Transverse colon (tissue), 4 donors: ENCODE measurements around the gene LOX. TPM values are rescaled to one million over a fixed set of nuclear protein-coding genes. Genes with fewer than 3 reads are reported as not detected.
A peak's percentile ranks its signal among the peaks of the same experiment; 100 is the strongest.

Source experiments
- DNase-seq: peaks from one replicate; pipeline ENCODE4 v3.0.0-alpha.2; 2019
- H3K27ac ChIP-seq, 4 donors: fragments of 200-600 bp; sonication (generic); 2 replicates each; pipeline ENCODE4 v1.5.1; 2016 to 2018; ENCODE audit warnings: inconsistent platforms in 4 of 4
- H3K27me3 ChIP-seq: fragments of 200-600 bp; sonication (generic); 2 replicates; pipeline ENCODE4 v1.5.1; 2017; ENCODE audit warnings: inconsistent platforms
- H3K36me3 ChIP-seq, 4 donors: fragments of 200-600 bp; sonication (generic); 2 replicates each; pipeline ENCODE4 v1.5.1; 2017 to 2019; ENCODE audit warnings: inconsistent platforms in 4 of 4
- H3K4me1 ChIP-seq, 4 donors: fragments of 200-600 bp; sonication (generic); 2 replicates each; pipeline ENCODE4 v1.5.1; 2017 to 2020; ENCODE audit warnings: inconsistent platforms in 4 of 4
- H3K4me3 ChIP-seq, 4 donors: fragments of 200-600 bp; sonication (generic); 1 replicate in 1 of 4; 2 replicates in 3 of 4; pipeline versions ENCODE4 v1.5.1 to v1.6.1; 2017 to 2019; ENCODE audit warnings: inconsistent platforms in 4 of 4
- H3K9me3 ChIP-seq, 2 donors: fragments of 200-600 bp; sonication (generic); 2 replicates each; pipeline ENCODE4 v1.5.1; 2017 to 2019; ENCODE audit warnings: inconsistent platforms in 2 of 2
- CTCF ChIP-seq, 5 experiments: fragments of 200-600 bp in 3 of 5; fragments of 450-650 bp in 2 of 5; sonication (generic) in 3 of 5; IDR thresholded peaks; 1 replicate in 2 of 5; 2 replicates in 3 of 5; pipeline ENCODE4 v1.5.1; 2016 to 2017; ENCODE audit warnings: antibody characterized with exemption in 5 of 5, inconsistent platforms in 3 of 5, mild to moderate bottlenecking in 2 of 5, moderate library complexity in 1 of 5
- EP300 ChIP-seq: sonication (generic); formaldehyde crosslinking; IDR thresholded peaks from one replicate; pipeline ENCODE4 v1.6.1; 2017; ENCODE audit warnings: antibody characterized with exemption, low read depth
- POLR2A ChIP-seq: fragments of 450-650 bp; IDR thresholded peaks from one replicate; pipeline ENCODE4 v1.6.1; 2016; ENCODE audit warnings: antibody characterized with exemption, mild to moderate bottlenecking, moderate library complexity
- POLR2AphosphoS5 ChIP-seq, 3 donors: sonication (generic); formaldehyde crosslinking; IDR thresholded peaks; one replicate each; pipeline ENCODE4 v1.6.1; 2016; ENCODE audit warnings: antibody characterized with exemption in 3 of 3
- WGBS, 2 donors: methylation state at CpG; one replicate each; pipeline ENCODE4 v1.1.5; 2018; ENCODE audit warnings: low coverage in 1 of 2; 5-methylcytosine and 5-hydroxymethylcytosine counted together
- in situ Hi-C, 4 donors: fragments of 200-750 bp; cut with MboI; loops; one replicate each; pipeline versions ENCODE4 v1.15.0 to v1.15.1; 2017; ENCODE audit warnings: low sequenced_read_pairs in 3 of 4, low pct_ligation_motif_present in 1 of 4, low pct_unique_long_range_greater_than_20kb in 1 of 4
- intact Hi-C: fragments of 100-400 bp; cut with DNase I; formaldehyde crosslinking; loops from one replicate; pipeline ENCODE4 v1.15.1; 2023; ENCODE audit warnings: low total_unique reads
- total RNA-seq, 4 donors: library from RNA; depleted of rRNA; stranded (reverse); fragments of >200 nt; gene quantifications; one replicate each; pipeline ENCODE4 v1.1.0, GENCODE V29; 2016

Gene LOX
- total RNA-seq, 4 donors from 2014 or later, result 1.2 to 24.3 (median 6.3) TPM

DNA sequence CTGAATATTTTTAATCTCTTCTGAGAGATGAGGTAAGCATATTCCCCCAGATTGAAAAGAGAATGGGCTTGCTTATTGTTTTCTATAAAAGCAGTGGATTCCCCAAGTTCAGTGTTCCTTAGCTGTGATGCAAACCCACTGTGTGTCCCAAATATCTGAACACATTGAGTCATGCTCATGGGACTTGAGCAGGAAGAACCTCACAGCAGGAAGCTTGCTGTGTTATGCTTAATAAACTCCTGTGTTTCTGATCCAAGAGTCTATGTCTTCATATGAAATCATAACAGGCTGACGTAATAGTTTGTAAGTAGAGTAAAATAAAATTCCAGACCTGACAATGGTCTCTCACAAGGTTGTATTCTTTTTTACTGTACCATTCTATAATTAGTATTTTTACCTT is 24.8 kb upstream of the LOX start:
- Histone ChIP-seq H3K9me3 (no peaks in the 10 kb centered on the region), H3K36me3 (no peaks in the 10 kb centered on the region), H3K4me1 (no peaks in the 10 kb centered on the region), H3K27me3 (no peaks in the 10 kb centered on the region), H3K27ac (no peak overlapping the region), H3K4me3 (no peak overlapping the region)
- in situ Hi-C loops (no loop called here), intact Hi-C loops (no loop called here)
- no peak for DNase-seq
- WGBS, 2 donors, result 75 to 88% methylated on average over 1 of the region's 1 CpG
- TF ChIP-seq EP300 (no peak), POLR2AphosphoS5 (IDR thresholded peaks at IDR 0.05) (no peak)

DNA sequence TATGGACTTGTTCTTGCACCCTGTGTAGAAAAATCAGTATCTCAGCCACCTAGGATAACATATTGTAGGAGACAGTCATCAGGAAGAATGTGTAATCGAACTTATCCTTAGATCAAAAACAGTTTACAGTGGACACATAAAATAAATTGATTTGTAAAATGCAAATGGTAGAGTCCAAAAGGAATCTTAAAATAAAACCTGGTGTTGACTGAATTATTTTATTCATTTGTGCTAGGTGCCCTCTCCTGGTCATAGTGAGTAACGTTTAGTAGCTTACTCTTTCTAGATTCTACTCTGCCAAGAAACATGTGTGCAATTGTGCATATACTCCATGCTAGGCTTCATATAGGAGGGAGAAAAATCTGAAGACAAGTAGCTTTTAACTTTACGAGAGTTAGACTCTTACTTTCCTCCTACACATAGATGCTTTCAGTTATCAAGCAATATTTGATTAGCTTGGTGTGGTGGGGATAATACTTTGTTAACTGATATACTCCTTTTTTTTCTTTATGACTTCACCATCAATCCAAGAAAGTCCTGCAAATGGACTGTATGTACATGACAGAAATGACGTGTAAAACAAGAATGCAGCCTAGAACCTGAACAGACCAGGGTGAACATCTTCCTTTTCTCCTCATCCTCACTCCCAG is 23.7 kb upstream of the LOX start:
- Histone ChIP-seq H3K27ac (no peak overlapping the region), H3K27me3 (no peaks in the 10 kb centered on the region), H3K36me3 (no peaks in the 10 kb centered on the region), H3K4me1 (no peaks in the 10 kb centered on the region), H3K9me3 (no peaks in the 10 kb centered on the region), H3K4me3 (no peak overlapping the region)
- TF ChIP-seq EP300 (no peak), CTCF (IDR thresholded peaks at IDR 0.05) (peak in 4 of 5 experiments; percentile 51 to 56 (median 52)), POLR2AphosphoS5 (IDR thresholded peaks at IDR 0.05) (no peak)
- 33% methylated on average over 3 to 4 of the region's 4 CpGs for WGBS, 2 donors
- DNase-seq, result no peak
- in situ Hi-C loops (no loop called here), intact Hi-C loops (no loop called here)

- in situ Hi-C loops, result loop anchor here in 1 of 4 donors (10.0 kb wide), 1 partner anchor 316 kb away; no protein-coding TSS in a partner anchor
- no peak for DNase-seq
- Histone ChIP-seq H3K9me3 (no peaks in the 10 kb centered on the region), H3K4me1 (no peaks in the 10 kb centered on the region), H3K27ac (no peak overlapping the region), H3K36me3 (no peaks in the 10 kb centered on the region), H3K27me3 (no peaks in the 10 kb centered on the region), H3K4me3 (no peak overlapping the region)
- 80 to 87% methylated on average over 3 to 6 of the region's 6 CpGs for WGBS, 2 donors
- intact Hi-C loops, result no loop called here
- TF ChIP-seq POLR2A (no peak), POLR2AphosphoS5 (IDR thresholded peaks at IDR 0.05) (no peak), CTCF (IDR thresholded peaks at IDR 0.05) (no peak), EP300 (no peak)
These were observed 21.2 kb upstream of the LOX start for GRCh38 chr5:122099060-122099790.

GRCh38 chr5:122097391-122097790 is 19.3 kb upstream of the LOX start:
- no peaks in the 10 kb centered on the region for H3K4me1 ChIP-seq
- no peaks in the 10 kb centered on the region for H3K36me3 ChIP-seq
- H3K9me3 ChIP-seq, result no peaks in the 10 kb centered on the region
- in situ Hi-C loops, result loop anchor here in 1 of 4 donors (10.0 kb wide), 1 partner anchor 317 kb away; no protein-coding TSS in a partner anchor
- intact Hi-C loops, result no loop called here
- no peak for DNase-seq
- no peaks in the 10 kb centered on the region for H3K27me3 ChIP-seq
- H3K27ac ChIP-seq, result no peak overlapping the region
- WGBS, 2 donors, result 83 to 88% methylated on average over 1 of the region's 1 CpG
- no peak overlapping the region for H3K4me3 ChIP-seq
- TF ChIP-seq EP300 (no peak), POLR2AphosphoS5 (IDR thresholded peaks at IDR 0.05) (no peak), CTCF (IDR thresholded peaks at IDR 0.05) (no peak), POLR2A (no peak)
